ENCODE results near the gene OTOL1. TPM values are rescaled to one million over a fixed set of nuclear protein-coding genes. Genes with fewer than 3 reads are reported as not detected.
"Not testable (repeated sequence)": the region's sequence is repeated elsewhere in the genome, so short reads cannot be mapped to it uniquely, and the experiment has no call there.

Gene OTOL1
- total RNA-seq, 5 donors from 2014 or later (not counting 1 experiment from before 2014, with no cell fraction given): not detected

- H3K4me3 ChIP-seq (ENCODE audit: control insufficient read depth in 1 of 2, extremely low read depth in 1 of 2, low read length in 1 of 2): no peak overlapping the region
- no peaks in the 10 kb centered on the region for H3K36me3 ChIP-seq (ENCODE audit: control insufficient read depth in 2 of 2, extremely low read depth in 1 of 2, insufficient read depth in 1 of 2, low read length in 1 of 2)
- Mint-ChIP-seq H3K9me3 (no peaks in the 10 kb centered on the region), H3K36me3 (no peaks in the 10 kb centered on the region), H3K27ac (no peak overlapping the region), H3K4me3 (no peak overlapping the region), H3K4me1 (no peaks in the 10 kb centered on the region), H3K27me3 (peaks cover 8 to 23% of the 10 kb centered on the region in 2 donors)
- CTCF ChIA-PET: no interaction called here
- WGBS (ENCODE audit: insufficient coverage): no CpG with 5 or more reads among the region's 2 CpGs
- DNase-seq (no peak), ATAC-seq (replicated peaks in 1 of 4) (no peak)
- no peaks in the 10 kb centered on the region for H3K9me3 ChIP-seq
- H3K27me3 ChIP-seq (replicated peaks in 1 of 2; ENCODE audit: control insufficient read depth in 2 of 2, extremely low read depth in 1 of 2, insufficient read depth in 2 of 2, low read length in 1 of 2): no peaks in the 10 kb centered on the region
- H3K27ac ChIP-seq (ENCODE audit: low read length): no peak overlapping the region
- POLR2A ChIA-PET: no interaction called here
- no peaks in the 10 kb centered on the region for H3K4me1 ChIP-seq (ENCODE audit: control insufficient read depth in 1 of 2, extremely low read depth in 1 of 2, insufficient read depth in 2 of 2, low read length in 2 of 2)
Observed at GRCh38 chr3:161474139-161474538, 22.5 kb upstream of the OTOL1 start.

DNA sequence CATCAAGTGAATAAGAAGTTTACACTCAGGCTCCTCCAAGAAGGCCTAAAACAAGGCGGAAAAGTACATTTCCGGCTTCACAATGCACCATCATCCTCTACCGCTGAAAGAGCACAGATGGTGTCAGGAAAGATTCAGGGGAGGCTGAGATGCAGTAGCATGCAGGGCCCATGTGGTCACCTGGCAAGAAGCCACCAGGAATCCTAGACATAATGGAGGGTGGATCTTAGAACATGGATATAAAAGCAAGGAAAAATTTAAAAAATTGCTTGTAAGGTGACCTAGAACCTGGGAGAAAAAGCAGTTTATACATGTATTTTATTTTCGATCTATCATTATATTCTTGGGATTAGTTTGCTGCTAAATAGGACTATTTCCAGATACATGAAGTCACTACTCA is 21.9 kb upstream of the OTOL1 start:
- no peak overlapping the region for H3K27ac Mint-ChIP-seq
- Histone ChIP-seq H3K9me3 (no peaks in the 10 kb centered on the region), H3K4me1 (ENCODE audit: control insufficient read depth in 1 of 2, extremely low read depth in 1 of 2, insufficient read depth in 2 of 2, low read length in 2 of 2) (no peaks in the 10 kb centered on the region), H3K27me3 (replicated peaks in 1 of 2; ENCODE audit: control insufficient read depth in 2 of 2, extremely low read depth in 1 of 2, insufficient read depth in 2 of 2, low read length in 1 of 2) (no peaks in the 10 kb centered on the region), H3K36me3 (ENCODE audit: control insufficient read depth in 2 of 2, extremely low read depth in 1 of 2, insufficient read depth in 1 of 2, low read length in 1 of 2) (no peaks in the 10 kb centered on the region), H3K27ac (ENCODE audit: low read length) (no peak overlapping the region), H3K4me3 (ENCODE audit: control insufficient read depth in 1 of 2, extremely low read depth in 1 of 2, low read length in 1 of 2) (no peak overlapping the region)
- H3K27me3 Mint-ChIP-seq: peaks cover 8 to 26% of the 10 kb centered on the region in 2 donors
- H3K9me3 Mint-ChIP-seq: no peaks in the 10 kb centered on the region
- ChIA-PET POLR2A (no interaction called here), CTCF (no interaction called here)
- H3K4me3 Mint-ChIP-seq: no peak overlapping the region
- ATAC-seq (replicated peaks in 1 of 4) (no peak), DNase-seq (no peak)
- no peaks in the 10 kb centered on the region for H3K4me1 Mint-ChIP-seq
- WGBS (ENCODE audit: insufficient coverage): no CpG with 5 or more reads among the region's 4 CpGs
- no peaks in the 10 kb centered on the region for H3K36me3 Mint-ChIP-seq

DNA sequence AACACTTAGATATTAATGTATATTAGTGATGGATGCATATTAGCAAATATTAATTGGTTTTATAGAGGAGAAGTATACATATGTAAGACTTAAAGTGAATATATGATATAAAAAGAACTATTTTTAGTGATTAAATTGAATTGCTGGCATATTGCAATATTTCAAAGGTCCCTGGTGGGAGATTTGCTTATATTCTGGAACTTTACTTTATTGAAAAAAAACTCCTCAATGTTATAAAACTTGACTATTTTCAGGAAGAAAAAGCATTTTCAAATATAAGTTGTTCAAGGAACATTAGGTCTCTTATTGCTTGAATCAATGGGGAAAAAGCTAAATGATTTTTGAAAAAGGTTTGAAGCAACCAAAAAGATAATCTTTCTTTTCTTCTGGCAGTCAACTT is 21.4 kb upstream of the OTOL1 start:
- ChIA-PET POLR2A (no interaction called here), CTCF (interaction anchor here in 1 of 2 donors (0.6 kb wide), 1 partner anchor 157 kb away, joined by 4 read pairs; no protein-coding TSS in a partner anchor)
- Histone ChIP-seq H3K9me3 (no peaks in the 10 kb centered on the region), H3K4me1 (ENCODE audit: control insufficient read depth in 1 of 2, extremely low read depth in 1 of 2, insufficient read depth in 2 of 2, low read length in 2 of 2) (no peaks in the 10 kb centered on the region), H3K36me3 (ENCODE audit: control insufficient read depth in 2 of 2, extremely low read depth in 1 of 2, insufficient read depth in 1 of 2, low read length in 1 of 2) (no peaks in the 10 kb centered on the region), H3K27ac (ENCODE audit: low read length) (no peak overlapping the region), H3K27me3 (replicated peaks in 1 of 2; ENCODE audit: control insufficient read depth in 2 of 2, extremely low read depth in 1 of 2, insufficient read depth in 2 of 2, low read length in 1 of 2) (no peaks in the 10 kb centered on the region), H3K4me3 (ENCODE audit: control insufficient read depth in 1 of 2, extremely low read depth in 1 of 2, low read length in 1 of 2) (no peak overlapping the region)
- no peak overlapping the region for H3K4me3 Mint-ChIP-seq
- DNase-seq (no peak), ATAC-seq (replicated peaks in 1 of 4) (no peak)
- H3K27me3 Mint-ChIP-seq: peaks cover 6 to 24% of the 10 kb centered on the region in 2 donors
- H3K9me3 Mint-ChIP-seq: no peaks in the 10 kb centered on the region
- H3K36me3 Mint-ChIP-seq: no peaks in the 10 kb centered on the region
- H3K27ac Mint-ChIP-seq: no peak overlapping the region
- no peaks in the 10 kb centered on the region for H3K4me1 Mint-ChIP-seq

GRCh38 chr3:161475905-161476304 is 20.7 kb upstream of the OTOL1 start:
- Histone ChIP-seq H3K36me3 (ENCODE audit: control insufficient read depth in 2 of 2, extremely low read depth in 1 of 2, insufficient read depth in 1 of 2, low read length in 1 of 2) (no peaks in the 10 kb centered on the region), H3K27me3 (replicated peaks in 1 of 2; ENCODE audit: control insufficient read depth in 2 of 2, extremely low read depth in 1 of 2, insufficient read depth in 2 of 2, low read length in 1 of 2) (no peaks in the 10 kb centered on the region), H3K27ac (ENCODE audit: low read length) (no peak overlapping the region), H3K4me1 (ENCODE audit: control insufficient read depth in 1 of 2, extremely low read depth in 1 of 2, insufficient read depth in 2 of 2, low read length in 2 of 2) (no peaks in the 10 kb centered on the region), H3K4me3 (ENCODE audit: control insufficient read depth in 1 of 2, extremely low read depth in 1 of 2, low read length in 1 of 2) (no peak overlapping the region), H3K9me3 (no peaks in the 10 kb centered on the region)
- Mint-ChIP-seq H3K9me3 (no peaks in the 10 kb centered on the region), H3K4me3 (no peak overlapping the region), H3K36me3 (no peaks in the 10 kb centered on the region), H3K27me3 (peaks cover 6 to 21% of the 10 kb centered on the region in 2 donors), H3K27ac (no peak overlapping the region), H3K4me1 (no peaks in the 10 kb centered on the region)
- ATAC-seq (replicated peaks in 1 of 4) (no peak), DNase-seq (no peak)
- POLR2A ChIA-PET: no interaction called here
- CTCF ChIA-PET: interaction anchor here in 1 of 2 donors (0.6 kb wide), 1 partner anchor 157 kb away, joined by 4 read pairs; no protein-coding TSS in a partner anchor

DNA sequence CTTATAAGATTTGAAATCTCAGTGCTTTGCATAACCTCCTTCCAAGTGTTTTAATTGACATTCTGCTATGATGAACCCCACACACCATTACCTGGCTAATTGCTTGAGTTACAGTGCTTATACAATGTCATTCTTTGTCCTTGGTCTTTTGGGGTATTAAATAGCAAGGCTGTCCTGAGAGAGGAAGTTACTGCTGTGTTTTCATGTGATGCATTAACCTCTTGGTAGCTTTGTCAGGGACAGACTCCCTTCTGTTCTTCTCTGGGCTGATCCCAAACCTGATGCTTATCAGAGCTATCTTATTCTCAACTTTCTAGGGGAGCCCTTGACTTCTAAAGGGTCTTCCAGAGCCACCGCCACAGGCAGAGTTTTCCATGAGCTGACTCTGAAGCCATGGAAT is 12.4 kb upstream of the OTOL1 start:
- peaks cover 0 to 4% of the 10 kb centered on the region in 2 experiments for H3K27me3 ChIP-seq (replicated peaks in 1 of 2; ENCODE audit: control insufficient read depth in 2 of 2, extremely low read depth in 1 of 2, insufficient read depth in 2 of 2, low read length in 1 of 2)
- no peak overlapping the region for H3K4me3 Mint-ChIP-seq

GRCh38 chr3:161488284-161488683 is 8.3 kb upstream of the OTOL1 start:
- H3K9me3 ChIP-seq; H3K27ac ChIP-seq (ENCODE audit: low read length); H3K27me3 ChIP-seq (replicated peaks in 1 of 2; ENCODE audit: control insufficient read depth in 2 of 2, extremely low read depth in 1 of 2, insufficient read depth in 2 of 2, low read length in 1 of 2); H3K4me3 Mint-ChIP-seq; POLR2A ChIA-PET; H3K27ac Mint-ChIP-seq; ATAC-seq (replicated peaks in 1 of 4); H3K4me1 ChIP-seq (ENCODE audit: control insufficient read depth in 1 of 2, extremely low read depth in 1 of 2, insufficient read depth in 2 of 2, low read length in 2 of 2); H3K9me3 Mint-ChIP-seq; H3K4me1 Mint-ChIP-seq; H3K36me3 ChIP-seq (ENCODE audit: control insufficient read depth in 2 of 2, extremely low read depth in 1 of 2, insufficient read depth in 1 of 2, low read length in 1 of 2); H3K4me3 ChIP-seq (ENCODE audit: control insufficient read depth in 1 of 2, extremely low read depth in 1 of 2, low read length in 1 of 2); H3K36me3 Mint-ChIP-seq; DNase-seq; CTCF ChIA-PET: not testable (repeated sequence)
- WGBS (ENCODE audit: insufficient coverage): no CpG with 5 or more reads among the region's 1 CpG
- H3K27me3 Mint-ChIP-seq: peaks cover 4 to 12% of the 10 kb centered on the region in 2 donors

More for the DNA sequence above, 12.4 kb upstream of the OTOL1 start:
- no peak overlapping the region for H3K4me3 ChIP-seq (ENCODE audit: control insufficient read depth in 1 of 2, extremely low read depth in 1 of 2, low read length in 1 of 2)
- no peaks in the 10 kb centered on the region for H3K36me3 Mint-ChIP-seq
- ChIA-PET POLR2A (no interaction called here), CTCF (no interaction called here)
- H3K27me3 Mint-ChIP-seq: peaks cover 15 to 24% of the 10 kb centered on the region in 2 donors
- H3K9me3 ChIP-seq: no peaks in the 10 kb centered on the region
- no peak for DNase-seq
- no peaks in the 10 kb centered on the region for H3K4me1 ChIP-seq (ENCODE audit: control insufficient read depth in 1 of 2, extremely low read depth in 1 of 2, insufficient read depth in 2 of 2, low read length in 2 of 2)
- H3K36me3 ChIP-seq (ENCODE audit: control insufficient read depth in 2 of 2, extremely low read depth in 1 of 2, insufficient read depth in 1 of 2, low read length in 1 of 2): no peaks in the 10 kb centered on the region
- ATAC-seq (replicated peaks in 1 of 4): no peak
- no CpG with 5 or more reads among the region's 1 CpG for WGBS (ENCODE audit: insufficient coverage)
- no peaks in the 10 kb centered on the region for H3K4me1 Mint-ChIP-seq
- H3K27ac ChIP-seq (ENCODE audit: low read length): no peak overlapping the region
- no peak overlapping the region for H3K27ac Mint-ChIP-seq
- H3K9me3 Mint-ChIP-seq: no peaks in the 10 kb centered on the region

DNA sequence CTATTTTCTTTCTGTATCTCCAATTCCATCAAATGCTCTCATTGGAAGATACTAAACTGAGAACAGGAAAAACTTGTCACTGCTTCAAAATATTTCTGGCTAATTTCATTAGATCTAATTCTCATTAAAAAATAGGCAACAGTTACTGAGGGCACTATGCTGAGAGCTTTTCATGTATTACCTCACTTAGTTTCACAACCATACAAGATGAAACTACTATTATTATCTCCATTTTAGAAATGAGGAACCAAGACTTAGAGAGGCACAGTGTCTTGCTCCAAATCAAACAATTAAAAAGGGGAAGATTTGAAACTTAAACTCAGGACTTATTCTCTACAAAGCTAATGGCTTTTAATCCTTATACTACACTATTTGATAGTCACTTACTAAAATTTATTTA is 7.2 kb upstream of the OTOL1 start:
- ChIA-PET CTCF (no interaction called here), POLR2A (no interaction called here)
- H3K27ac ChIP-seq (ENCODE audit: low read length): no peak overlapping the region
- ATAC-seq (replicated peaks in 1 of 4): no peak
- peaks cover 0 to 4% (median 0%) of the 10 kb centered on the region in 3 donors for H3K9me3 Mint-ChIP-seq
- DNase-seq: no peak
- H3K4me1 Mint-ChIP-seq: no peaks in the 10 kb centered on the region
- no peak overlapping the region for H3K27ac Mint-ChIP-seq
- no peaks in the 10 kb centered on the region for H3K36me3 ChIP-seq (ENCODE audit: control insufficient read depth in 2 of 2, extremely low read depth in 1 of 2, insufficient read depth in 1 of 2, low read length in 1 of 2)
- no peaks in the 10 kb centered on the region for H3K36me3 Mint-ChIP-seq
- H3K27me3 Mint-ChIP-seq: peaks cover 4 to 18% of the 10 kb centered on the region in 2 donors
- peaks cover 0 to 4% of the 10 kb centered on the region in 2 experiments for H3K27me3 ChIP-seq (replicated peaks in 1 of 2; ENCODE audit: control insufficient read depth in 2 of 2, extremely low read depth in 1 of 2, insufficient read depth in 2 of 2, low read length in 1 of 2)
- H3K9me3 ChIP-seq: no peaks in the 10 kb centered on the region
- H3K4me3 Mint-ChIP-seq: no peak overlapping the region
- no peaks in the 10 kb centered on the region for H3K4me1 ChIP-seq (ENCODE audit: control insufficient read depth in 1 of 2, extremely low read depth in 1 of 2, insufficient read depth in 2 of 2, low read length in 2 of 2)
- no peak overlapping the region for H3K4me3 ChIP-seq (ENCODE audit: control insufficient read depth in 1 of 2, extremely low read depth in 1 of 2, low read length in 1 of 2)
